NCI-H510A treated with DMSO at 0.1 percent for 48 hours (cell line): ENCODE data around the gene SEC24D.
A peak's percentile ranks its signal among the peaks of the same experiment; 100 is the strongest.

Experiments
- DNase-seq: peaks from one replicate; lab custom pipeline; 2025; lab: John Stamatoyannopoulos, UW

Gene SEC24D

GRCh38 chr4:118773429-118773792 is 62.5 kb downstream of the SEC24D start:
- DNase-seq: no peak

GRCh38 chr4:118772767-118773428 is 63.0 kb downstream of the SEC24D start:
- DNase-seq: no peak

GRCh38 chr4:118772081-118772766 is 63.7 kb downstream of the SEC24D start:
- peak; percentile 52 for DNase-seq

- DNase-seq: no peak
Observed at GRCh38 chr4:118770741-118771187, 65.2 kb downstream of the SEC24D start.

GRCh38 chr4:118769161-118769560 is 66.8 kb downstream of the SEC24D start:
- no peak for DNase-seq

- DNase-seq: no peak
Observed at GRCh38 chr4:118767109-118767508, 68.8 kb downstream of the SEC24D start.

- no peak for DNase-seq
Observed at GRCh38 chr4:118765399-118765798, 70.5 kb downstream of the SEC24D start.

GRCh38 chr4:118762730-118763477 is 73.0 kb downstream of the SEC24D start:
- DNase-seq: no peak

GRCh38 chr4:118762155-118762554 is 73.8 kb downstream of the SEC24D start:
- no peak for DNase-seq

GRCh38 chr4:118761397-118762016 is 74.4 kb downstream of the SEC24D start:
- no peak for DNase-seq

GRCh38 chr4:118760493-118760892 is 75.4 kb downstream of the SEC24D start:
- no peak for DNase-seq

GRCh38 chr4:118760092-118760491 is 75.8 kb downstream of the SEC24D start:
- DNase-seq: no peak

GRCh38 chr4:118759481-118759880 is 76.4 kb downstream of the SEC24D start:
- DNase-seq: no peak

GRCh38 chr4:118758293-118758692 is 77.6 kb downstream of the SEC24D start:
- DNase-seq: no peak

- peak; percentile 53 for DNase-seq
Observed at GRCh38 chr4:118757761-118758251, 78.1 kb downstream of the SEC24D start.

GRCh38 chr4:118756958-118757357 is 79.0 kb downstream of the SEC24D start:
- DNase-seq: no peak

- no peak for DNase-seq
Observed at GRCh38 chr4:118756429-118756828, 79.5 kb downstream of the SEC24D start.

- DNase-seq: no peak
Observed at GRCh38 chr4:118755438-118756226, 80.3 kb downstream of the SEC24D start.

GRCh38 chr4:118754890-118755289 is 81.0 kb downstream of the SEC24D start:
- no peak for DNase-seq

GRCh38 chr4:118753685-118754084 is 82.2 kb downstream of the SEC24D start:
- DNase-seq: no peak

GRCh38 chr4:118753096-118753495 is 82.8 kb downstream of the SEC24D start:
- DNase-seq: no peak

- DNase-seq: no peak
Observed at GRCh38 chr4:118752551-118752950, 83.4 kb downstream of the SEC24D start.
